Breast epithelium (tissue), 4 donors: ENCODE measurements around the gene NOL4. TPM values are rescaled to one million over a fixed set of nuclear protein-coding genes. Genes with fewer than 3 reads are reported as not detected.
A peak's percentile ranks its signal among the peaks of the same experiment; 100 is the strongest.
"Not testable (repeated sequence)": the region's sequence is repeated elsewhere in the genome, so short reads cannot be mapped to it uniquely, and the experiment has no call there.

Source experiments
- DNase-seq, 2 donors: peaks; one replicate each; pipeline ENCODE4 v3.0.0-alpha.2; 2019; ENCODE audit warnings: low spot score in 2 of 2
- H3K27ac ChIP-seq, 2 donors: fragments of 200-600 bp; sonication (generic) in 1 of 2; one replicate each; pipeline ENCODE4 v1.5.1; 2016 to 2019; ENCODE audit warnings: mild to moderate bottlenecking in 1 of 2
- H3K27me3 ChIP-seq, 2 donors: fragments of 200-600 bp; sonication (generic) in 1 of 2; one replicate each; pipeline versions ENCODE4 v1.5.1 to v1.6.0; 2017 to 2019; ENCODE audit warnings: control low read depth in 1 of 2, mild to moderate bottlenecking in 1 of 2
- H3K36me3 ChIP-seq: fragments of 200-600 bp; one replicate; pipeline ENCODE4 v1.5.1; 2019
- H3K4me1 ChIP-seq, 2 donors: fragments of 200-600 bp; sonication (generic); one replicate each; pipeline ENCODE4 v1.5.1; 2016 to 2019; ENCODE audit warnings: control low read depth in 1 of 2
- H3K4me3 ChIP-seq, 3 donors: fragments of 200-600 bp; sonication (generic); 1 replicate in 2 of 3; 2 replicates in 1 of 3; pipeline ENCODE4 v1.5.1; 2016 to 2019; ENCODE audit warnings: mild to moderate bottlenecking in 3 of 3, moderate library complexity in 2 of 3
- H3K9me3 ChIP-seq, 2 donors: fragments of 200-600 bp; sonication (generic) in 1 of 2; one replicate each; pipeline ENCODE4 v1.5.1; 2016 to 2019; ENCODE audit warnings: control low read depth in 1 of 2
- CTCF ChIP-seq, 3 donors: fragments of 450-650 bp; IDR thresholded peaks; one replicate each; pipeline ENCODE4 v1.5.1; 2016 to 2017; ENCODE audit warnings: antibody characterized with exemption in 3 of 3, mild to moderate bottlenecking in 3 of 3, moderate library complexity in 3 of 3
- POLR2A ChIP-seq: fragments of 450-650 bp; IDR thresholded peaks from one replicate; pipeline ENCODE4 v1.6.1; 2016; ENCODE audit warnings: antibody characterized with exemption, mild to moderate bottlenecking, moderate library complexity
- POLR2AphosphoS5 ChIP-seq, 3 donors: sonication (generic); formaldehyde crosslinking; IDR thresholded peaks; one replicate each; pipeline ENCODE4 v1.6.1; 2017; ENCODE audit warnings: antibody characterized with exemption in 3 of 3
- intact Hi-C: fragments of 100-400 bp; cut with DNase I; formaldehyde crosslinking; loops from one replicate; pipeline ENCODE4 v1.15.1; 2023; ENCODE audit warnings: low total_unique reads
- total RNA-seq, 3 donors: library from RNA; depleted of rRNA; stranded (reverse); fragments of >200 nt; gene quantifications; one replicate each; pipeline ENCODE4 v1.1.0, GENCODE V29; 2016

The NOL4 gene
- total RNA-seq: under 1 TPM in 1 of 3 donors, not detected in 2; under 0.01 TPM

- TF ChIP-seq POLR2AphosphoS5 (IDR thresholded peaks at IDR 0.05) (no peak), POLR2A (no peak), CTCF (IDR thresholded peaks at IDR 0.05) (no peak)
- Histone ChIP-seq H3K4me1 (peaks cover 0 to 2% of the 10 kb centered on the region in 2 donors), H3K36me3 (no peaks in the 10 kb centered on the region), H3K4me3 (peak within 1 kb of the TSS; percentile 37 to 68 (median 54)), H3K27ac (no peak within 1 kb of the TSS), H3K27me3 (peaks cover 0 to 46% of the 10 kb centered on the region in 2 donors), H3K9me3 (no peaks in the 10 kb centered on the region)
- intact Hi-C loops: no loop called here
- DNase-seq: peak; percentile 53 to 58
These were observed at the start of gene NOL4 for GRCh38 chr18:34224423-34225217. Gene NOL4 (minus strand): TSS chr18:34224913. CDS start chr18:34223253, 1,660 bp downstream.

- intact Hi-C loops, H3K27me3 ChIP-seq, H3K4me1 ChIP-seq, H3K36me3 ChIP-seq, H3K27ac ChIP-seq, H3K4me3 ChIP-seq, DNase-seq: not testable (repeated sequence)
- peaks cover 9 to 13% of the 10 kb centered on the region in 2 donors for H3K9me3 ChIP-seq
These were observed 41.3 kb upstream of the NOL4 start for GRCh38 chr18:34266029-34266428.

GRCh38 chr18:34261865-34262780 lies 37.4 kb upstream of the NOL4 start:
- intact Hi-C loops: loop anchor here (2.0 kb wide), 1 partner anchor 13 kb away; no protein-coding TSS in a partner anchor
- no peak overlapping the region for H3K4me3 ChIP-seq
- no peaks in the 10 kb centered on the region for H3K4me1 ChIP-seq
- TF ChIP-seq POLR2A: no peak
- H3K27me3 ChIP-seq: no peaks in the 10 kb centered on the region
- peaks cover 9 to 13% of the 10 kb centered on the region in 2 donors for H3K9me3 ChIP-seq
- no peak for DNase-seq
- no peak overlapping the region for H3K27ac ChIP-seq
- H3K36me3 ChIP-seq: no peaks in the 10 kb centered on the region

- Histone ChIP-seq H3K36me3 (no peaks in the 10 kb centered on the region), H3K27ac (no peak overlapping the region), H3K9me3 (no peaks in the 10 kb centered on the region), H3K27me3 (no peaks in the 10 kb centered on the region), H3K4me3 (no peak overlapping the region), H3K4me1 (no peaks in the 10 kb centered on the region)
- TF ChIP-seq POLR2AphosphoS5 (IDR thresholded peaks at IDR 0.05) (no peak), POLR2A (no peak), CTCF (IDR thresholded peaks at IDR 0.05) (no peak)
- no peak for DNase-seq
- intact Hi-C loops: no loop called here
These were observed 33.5 kb upstream of the NOL4 start for GRCh38 chr18:34258176-34258575.

GRCh38 chr18:34251919-34252318 lies 27.2 kb upstream of the NOL4 start:
- Histone ChIP-seq H3K27ac (no peak overlapping the region), H3K9me3 (peaks cover 10 to 22% of the 10 kb centered on the region in 2 donors), H3K27me3 (no peaks in the 10 kb centered on the region), H3K4me1 (no peaks in the 10 kb centered on the region), H3K36me3 (no peaks in the 10 kb centered on the region), H3K4me3 (no peak overlapping the region)
- no peak for DNase-seq
- no peak for TF ChIP-seq CTCF (IDR thresholded peaks at IDR 0.05)
- TF ChIP-seq POLR2A: no peak
- TF ChIP-seq POLR2AphosphoS5 (IDR thresholded peaks at IDR 0.05): no peak
- intact Hi-C loops: no loop called here

- intact Hi-C loops: no loop called here
- Histone ChIP-seq H3K27me3 (no peaks in the 10 kb centered on the region), H3K4me3 (no peak overlapping the region), H3K36me3 (no peaks in the 10 kb centered on the region), H3K4me1 (no peaks in the 10 kb centered on the region), H3K9me3 (peaks cover 10 to 22% of the 10 kb centered on the region in 2 donors), H3K27ac (no peak overlapping the region)
- TF ChIP-seq CTCF (IDR thresholded peaks at IDR 0.05): no peak
- no peak for TF ChIP-seq POLR2AphosphoS5 (IDR thresholded peaks at IDR 0.05)
- TF ChIP-seq POLR2A: no peak
- no peak for DNase-seq
These were observed 24.0 kb upstream of the NOL4 start for GRCh38 chr18:34248727-34249126.
